K562 (cell line): ENCODE results near the gene PNPLA2. TPM values are rescaled to one million over a fixed set of nuclear protein-coding genes. Genes with fewer than 3 reads are reported as not detected.
A peak's percentile ranks its signal among the peaks of the same experiment; 100 is the strongest.

Source experiments
- ATAC-seq: fragments of 200-7000 bp; cut with Tn5 transposase; 3 replicates; pipeline ENCODE4 v1.9.1; 2020; ENCODE audit warnings: moderate library complexity
- BruUV-seq: library from RNA; stranded (reverse); fragments of 400-500 nt; replicated peaks from 2 replicates; lab custom pipeline; 2021; lab: Mats Ljungman, UMichigan
- CTCF ChIA-PET: fragments of 300-600 bp; formaldehyde crosslinking; extraction: SDS; loops from one replicate; lab custom pipeline; 2021; ENCODE audit warnings: low intra/inter-chr PET ratio; lab: Yijun Ruan, JAX
- POLR2A ChIA-PET: fragments of 300-600, 350-650 bp; sonication (Branson Sonifier 250); formaldehyde crosslinking; extraction: SDS; loops from one replicate; lab custom pipeline; 2021; ENCODE audit warnings: antibody characterized with exemption, inconsistent platforms; lab: Yijun Ruan, JAX
- DNase-seq, 4 experiments: peaks; one replicate each; pipeline versions ENCODE4 v3.0.0 to v3.0.0-alpha.2; 2011 to 2018; ENCODE audit warnings: low spot score in 3 of 4, mixed read lengths in 3 of 4; ENCODE audit errors: extremely low read depth in 1 of 4
- FAIRE-seq: peaks from 2 replicates; lab custom pipeline; 2011; peaks lifted over from hg19 to GRCh38; lab: Jason Lieb, UNC
- H2AFZ ChIP-seq: 2 replicates; pipeline ENCODE4 v1.6.0; 2011; ENCODE audit warnings: low read depth, low read length, control low read depth, inconsistent platforms
- H3K27ac ChIP-seq: fragments of 200-600 bp; 3 replicates; pipeline ENCODE4 v1.8.0; 2011; ENCODE audit warnings: low read depth, mild to moderate bottlenecking, control low read depth, inconsistent platforms, low read length, moderate library complexity, mixed read lengths; ENCODE audit errors: extremely low read depth
- H3K27me3 ChIP-seq, 2 experiments: fragments of 300-600 bp in 1 of 2; 2 replicates in 1 of 2; 3 replicates in 1 of 2; pipeline versions ENCODE4 v1.6.0 to v1.8.0; 2011; ENCODE audit warnings: inconsistent platforms in 2 of 2, low read length in 2 of 2, mild to moderate bottlenecking in 1 of 2, mixed read lengths in 1 of 2, moderate library complexity in 1 of 2; ENCODE audit not compliant: control insufficient read depth in 2 of 2, insufficient read depth in 2 of 2
- H3K36me3 ChIP-seq: fragments of 300-600 bp; 3 replicates; pipeline ENCODE4 v1.8.0; 2011; ENCODE audit warnings: mild to moderate bottlenecking, low read length, inconsistent platforms; ENCODE audit not compliant: control insufficient read depth, insufficient read depth
- H3K4me1 ChIP-seq, 2 experiments: fragments of 200-600 bp in 1 of 2; replicated peaks in 1 of 2; 2 replicates in 1 of 2; 3 replicates in 1 of 2; pipeline versions ENCODE4 v1.5.1 to v1.8.0; 2011; ENCODE audit warnings: inconsistent platforms in 2 of 2, low read length in 2 of 2, mild to moderate bottlenecking in 1 of 2, mixed read lengths in 1 of 2, moderate library complexity in 1 of 2; ENCODE audit not compliant: control insufficient read depth in 2 of 2, insufficient read depth in 2 of 2
- H3K4me2 ChIP-seq: 2 replicates; pipeline ENCODE4 v1.6.1; 2011; ENCODE audit warnings: low read length, control low read depth, inconsistent platforms, mixed read lengths; ENCODE audit not compliant: insufficient read depth
- H3K4me3 ChIP-seq: fragments of 200-600 bp; sonication (generic), shearing (Covaris generic); 2 replicates; pipeline ENCODE4 v1.5.1; 2016; ENCODE audit warnings: control low read depth, inconsistent platforms
- H3K79me2 ChIP-seq: fragments of 200-600 bp; 3 replicates; pipeline ENCODE4 v1.8.0; 2011; ENCODE audit warnings: low read length, inconsistent platforms; ENCODE audit not compliant: control insufficient read depth, insufficient read depth
- H3K9ac ChIP-seq, 2 experiments: 2 replicates each; pipeline versions ENCODE4 v1.6.0 to v1.6.1; 2011; ENCODE audit warnings: low read depth in 2 of 2, low read length in 2 of 2, control low read depth in 1 of 2, inconsistent platforms in 1 of 2, mild to moderate bottlenecking in 1 of 2, mixed read lengths in 1 of 2; ENCODE audit not compliant: insufficient read depth in 1 of 2
- H3K9me1 ChIP-seq: one replicate; pipeline ENCODE4 v1.6.0; 2011; ENCODE audit warnings: inconsistent platforms, mild to moderate bottlenecking, low read length, moderate library complexity; ENCODE audit not compliant: control insufficient read depth, insufficient read depth
- H3K9me3 ChIP-seq: replicated peaks from 2 replicates; pipeline ENCODE4 v1.5.1; 2011; ENCODE audit warnings: low read depth, low read length, inconsistent platforms; ENCODE audit not compliant: control insufficient read depth, insufficient read depth
- H4K20me1 ChIP-seq: replicated peaks from 2 replicates; pipeline ENCODE4 v1.6.1; 2011; ENCODE audit warnings: low read length, inconsistent platforms, mixed read lengths; ENCODE audit not compliant: control insufficient read depth, insufficient read depth
- BDP1 ChIP-seq: IDR thresholded peaks from 3 replicates; pipeline ENCODE4 v1.6.1; 2011; ENCODE audit not compliant: insufficient read length, insufficient read depth
- CREB1 ChIP-seq, 2 experiments: sonication (generic) in 1 of 2; formaldehyde crosslinking in 1 of 2; IDR thresholded peaks; 2 replicates each; pipeline versions ENCODE4 v1.6.1 to v1.8.0; 2012 to 2022; ENCODE audit warnings: inconsistent platforms in 1 of 2, mild to moderate bottlenecking in 1 of 2, missing genetic modification reagents in 1 of 2, moderate library complexity in 1 of 2
- CREBBP ChIP-seq: IDR thresholded peaks from one replicate; pipeline ENCODE4 v1.6.1; 2012; ENCODE audit warnings: low read depth, mild to moderate bottlenecking, control low read depth, inconsistent platforms, low read length
- DLX4 ChIP-seq: fragments of 250-450 bp; sonication (Bioruptor Pico); IDR thresholded peaks from 2 replicates; pipeline ENCODE4 v1.6.1; 2021; ENCODE audit warnings: mild to moderate bottlenecking
- ERF ChIP-seq: fragments of 450-650 bp; formaldehyde crosslinking; IDR thresholded peaks from 2 replicates; pipeline ENCODE4 v1.4.0; 2020; ENCODE audit warnings: mild to moderate bottlenecking, mixed read lengths
- ETS2 ChIP-seq: IDR thresholded peaks from 2 replicates; pipeline ENCODE4 v1.6.1; 2016; ENCODE audit warnings: borderline replicate concordance, missing genetic modification characterization, mild to moderate bottlenecking, moderate library complexity, missing compliant biosample characterization; ENCODE audit not compliant: poor library complexity, severe bottlenecking
- GATA2 ChIP-seq: sonication (generic); formaldehyde crosslinking; IDR thresholded peaks from 2 replicates; pipeline ENCODE4 v1.4.0; 2020; ENCODE audit warnings: mild to moderate bottlenecking, missing genetic modification reagents
- GATAD2B ChIP-seq: fragments of 450-650 bp; IDR thresholded peaks from 2 replicates; pipeline ENCODE4 v1.6.1; 2017; ENCODE audit warnings: mild to moderate bottlenecking, borderline replicate concordance
- MAFG ChIP-seq: fragments of 450-650 bp; conservative IDR thresholded peaks from 2 replicates; pipeline ENCODE4 v1.6.1; 2016; ENCODE audit warnings: missing genetic modification characterization, missing compliant biosample characterization
- MED1 ChIP-seq: sonication (generic); formaldehyde crosslinking; IDR thresholded peaks from 2 replicates; pipeline ENCODE4 v1.8.1; 2023; ENCODE audit warnings: missing genetic modification reagents, borderline replicate concordance
- RBBP5 ChIP-seq: fragments of 200-600 bp; sonication (generic); IDR thresholded peaks from 2 replicates; pipeline ENCODE4 v1.6.1; 2012; ENCODE audit warnings: borderline replicate concordance, mild to moderate bottlenecking, low read length, control low read depth, inconsistent platforms; ENCODE audit not compliant: insufficient read depth, poor library complexity, severe bottlenecking
- RBFOX2 ChIP-seq: fragments of 200-400 bp; formaldehyde crosslinking; IDR thresholded peaks from 2 replicates; pipeline ENCODE4 v1.6.1; 2017; ENCODE audit warnings: low read depth, mild to moderate bottlenecking, low read length, moderate library complexity
- ZNF239 ChIP-seq: fragments of 250-450 bp; sonication (Bioruptor Pico); IDR thresholded peaks from 2 replicates; pipeline ENCODE4 v1.4.0; 2020; ENCODE audit warnings: mild to moderate bottlenecking
- ZNF347 ChIP-seq: fragments of 450-650 bp; formaldehyde crosslinking; IDR thresholded peaks from 2 replicates; pipeline ENCODE4 v1.4.0; 2020; ENCODE audit warnings: low read depth, mild to moderate bottlenecking, moderate library complexity
- ZNF384 ChIP-seq: IDR thresholded peaks from 2 replicates; pipeline ENCODE4 v1.6.1; 2012; ENCODE audit warnings: low read depth, low read length, improper control_type of control experiment
- ZNF436 ChIP-seq: fragments of 250-450, 450-650 bp; sonication (Bioruptor Pico); formaldehyde crosslinking; IDR thresholded peaks from 2 replicates; pipeline ENCODE4 v1.7.0; 2020; ENCODE audit warnings: mild to moderate bottlenecking
- ZNF76 ChIP-seq: fragments of 250-450 bp; sonication (Bioruptor Pico); IDR thresholded peaks from 2 replicates; pipeline ENCODE4 v1.4.0; 2020; ENCODE audit warnings: mild to moderate bottlenecking, moderate library complexity, borderline replicate concordance
- WGBS: fragments of 100-300 bp; shearing (Covaris generic); methylation state at CpG from one replicate; pipeline ENCODE4 v1.1.6; 2016; ENCODE audit warnings: low coverage, mixed read lengths; ENCODE audit not compliant: insufficient coverage; ENCODE audit errors: missing lambda C conversion rate; 5-methylcytosine and 5-hydroxymethylcytosine counted together
- in situ Hi-C: fragments of 300-500 bp; cut with MboI; formaldehyde crosslinking; loops from 4 replicates; pipeline ENCODE4 v1.15.0; 2018; ENCODE audit warnings: inconsistent platforms, mixed read lengths
- intact Hi-C: fragments of 100-400 bp; cut with micrococcal nuclease; formaldehyde crosslinking; loops from 2 replicates; pipeline ENCODE4 v1.14.2; 2022
- polyA plus RNA-seq, 8 experiments: library from polyadenylated mRNA; depleted of rRNA in 4 of 8; stranded (reverse) in 5 of 8; unstranded in 3 of 8; fragments of >200 nt; fragmentation: Nextera tagmentation in 2 of 8; fragmentation: Illumina TruSeq in 1 of 8; extraction: Ambion mirVana in 2 of 8; extraction: Trizol in 1 of 8; gene quantifications; 2 replicates each; pipeline versions ENCODE4 v1.2.1 to v1.2.3, GENCODE V29; 2011 to 2014; ENCODE audit warnings: inconsistent platforms in 1 of 8, missing spikeins in 1 of 8
- total RNA-seq, 7 experiments: library from RNA; depleted of rRNA in 6 of 7; stranded (reverse); fragments of >200 nt in 6 of 7; fragmentation: Illumina TruSeq in 2 of 7; extraction: Trizol in 2 of 7; gene quantifications; 2 replicates each; pipeline versions ENCODE4 v1.2.1 to v1.2.3, GENCODE V29; 2011 to 2021; ENCODE audit warnings: low replicate concordance in 1 of 7
- TF ChIP-seq, protein P1 (sequence below): fragments of 250-450 bp; sonication (Bioruptor Pico); IDR thresholded peaks from 2 replicates; pipeline ENCODE4 v1.4.0; 2020
- TF ChIP-seq, protein P2 (sequence below): fragments of 450-650 bp; IDR thresholded peaks from 2 replicates; pipeline ENCODE4 v1.7.0; 2016; ENCODE audit warnings: borderline replicate concordance

Gene PNPLA2
- total and polyA plus RNA-seq, 9 of the 15 experiments (the other 6 are each of a cell fraction or from before 2014, with no cell fraction given) = 0.39 to 87.1 (median 8.4) TPM

GRCh38 chr11:798093-798713, 20.5 kb upstream of the PNPLA2 start, which contains the start of gene SLC25A22:
SLC25A22 (minus strand) TSS chr11:798281; CDS start chr11:795006, 3,275 bp downstream.
- BruUV-seq = no TSS peak
- in situ Hi-C loops (no loop called here), intact Hi-C loops (loop anchor here (5.0 to 10.0 kb wide), 2 partner anchors 71 to 233 kb away; partner anchors contain the start of genes LMNTD2 and RASSF7)
- peak within 1 kb of the TSS; percentile 91 for H3K4me2 ChIP-seq
- ATAC-seq = peak; percentile 84
- 5% methylated on average over 33 of the region's 69 CpGs for WGBS
- H3K27me3 ChIP-seq = no peaks in the 10 kb centered on the region
- peak within 1 kb of the TSS; percentile 66 to 95 for H3K9ac ChIP-seq
- ChIA-PET POLR2A (interaction anchor here (1.0 to 1.1 kb wide), 2 partner anchors 34 to 49 kb away, joined by 3 to 4 read pairs; no protein-coding TSS in a partner anchor), CTCF (interaction anchor here (0.6 to 2.4 kb wide), 3 partner anchors 22 to 279 kb away, joined by 3 to 10 read pairs (median 3); no protein-coding TSS in a partner anchor)
- no peaks in the 10 kb centered on the region for H4K20me1 ChIP-seq
- peak within 1 kb of the TSS; percentile 79 for H2AFZ ChIP-seq
- peaks cover 26% of the 10 kb centered on the region for H3K79me2 ChIP-seq
- H3K9me1 ChIP-seq = no peaks in the 10 kb centered on the region
- peak within 1 kb of the TSS; percentile 73 for H3K4me3 ChIP-seq
- H3K9me3 ChIP-seq = no peaks in the 10 kb centered on the region
- H3K36me3 ChIP-seq = peaks cover 53% of the 10 kb centered on the region; the same call in 1 of the 3 replicates
- DNase-seq = peak; percentile 84 to 92 (median 86)
- FAIRE-seq = no peak
- peaks cover 7 to 97% of the 10 kb centered on the region in 2 experiments for H3K4me1 ChIP-seq
- peak within 1 kb of the TSS; percentile 71 for H3K27ac ChIP-seq
- TF ChIP-seq ZNF239 (CRISPR knock-in tag) = no peak
- TF ChIP-seq, protein P1, sequence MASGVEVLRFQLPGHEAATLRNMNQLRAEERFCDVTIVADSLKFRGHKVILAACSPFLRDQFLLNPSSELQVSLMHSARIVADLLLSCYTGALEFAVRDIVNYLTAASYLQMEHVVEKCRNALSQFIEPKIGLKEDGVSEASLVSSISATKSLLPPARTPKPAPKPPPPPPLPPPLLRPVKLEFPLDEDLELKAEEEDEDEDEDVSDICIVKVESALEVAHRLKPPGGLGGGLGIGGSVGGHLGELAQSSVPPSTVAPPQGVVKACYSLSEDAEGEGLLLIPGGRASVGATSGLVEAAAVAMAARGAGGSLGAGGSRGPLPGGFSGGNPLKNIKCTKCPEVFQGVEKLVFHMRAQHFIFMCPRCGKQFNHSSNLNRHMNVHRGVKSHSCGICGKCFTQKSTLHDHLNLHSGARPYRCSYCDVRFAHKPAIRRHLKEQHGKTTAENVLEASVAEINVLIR = no peak
- no peak for TF ChIP-seq ZNF76 (CRISPR knock-in tag)
- TF ChIP-seq, protein P2, sequence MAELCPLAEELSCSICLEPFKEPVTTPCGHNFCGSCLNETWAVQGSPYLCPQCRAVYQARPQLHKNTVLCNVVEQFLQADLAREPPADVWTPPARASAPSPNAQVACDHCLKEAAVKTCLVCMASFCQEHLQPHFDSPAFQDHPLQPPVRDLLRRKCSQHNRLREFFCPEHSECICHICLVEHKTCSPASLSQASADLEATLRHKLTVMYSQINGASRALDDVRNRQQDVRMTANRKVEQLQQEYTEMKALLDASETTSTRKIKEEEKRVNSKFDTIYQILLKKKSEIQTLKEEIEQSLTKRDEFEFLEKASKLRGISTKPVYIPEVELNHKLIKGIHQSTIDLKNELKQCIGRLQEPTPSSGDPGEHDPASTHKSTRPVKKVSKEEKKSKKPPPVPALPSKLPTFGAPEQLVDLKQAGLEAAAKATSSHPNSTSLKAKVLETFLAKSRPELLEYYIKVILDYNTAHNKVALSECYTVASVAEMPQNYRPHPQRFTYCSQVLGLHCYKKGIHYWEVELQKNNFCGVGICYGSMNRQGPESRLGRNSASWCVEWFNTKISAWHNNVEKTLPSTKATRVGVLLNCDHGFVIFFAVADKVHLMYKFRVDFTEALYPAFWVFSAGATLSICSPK = no peak
- no peak for TF ChIP-seq CREBBP
- TF ChIP-seq GATA2 (CRISPR knock-in tag) = no peak
- TF ChIP-seq RBFOX2 = peak; percentile 42
- no peak for TF ChIP-seq RBBP5
- TF ChIP-seq ZNF384 = 0 out of 2 replicates have a peak, but pooled peaks have one; percentile 12
- TF ChIP-seq ETS2 (tag) = no peak
- no peak for TF ChIP-seq DLX4 (CRISPR knock-in tag)
- no peak for TF ChIP-seq BDP1
- 0 out of 2 replicates have a peak, but pooled peaks have one; percentile 13 for TF ChIP-seq MED1 (CRISPR knock-in tag)
- TF ChIP-seq MAFG = no peak
- TF ChIP-seq ZNF347 (CRISPR knock-in tag) = no peak
- TF ChIP-seq CREB1 (IDR thresholded peaks at IDR 0.05) = no peak
- TF ChIP-seq CREB1 (CRISPR knock-in tag; IDR thresholded peaks at IDR 0.05) = 0 out of 2 replicates have a peak, but pooled peaks have one; percentile 11
- no peak for TF ChIP-seq ERF (CRISPR knock-in tag)
- no peak for TF ChIP-seq ZNF436 (CRISPR knock-in tag)
- peak; percentile 68; the same call in 1 of the 2 replicates for TF ChIP-seq GATAD2B
